Measurements from ENCODE around the gene FAM234A. TPM values are rescaled to one million over a fixed set of nuclear protein-coding genes. Genes with fewer than 3 reads are reported as not detected.

FAM234A gene, protein sequence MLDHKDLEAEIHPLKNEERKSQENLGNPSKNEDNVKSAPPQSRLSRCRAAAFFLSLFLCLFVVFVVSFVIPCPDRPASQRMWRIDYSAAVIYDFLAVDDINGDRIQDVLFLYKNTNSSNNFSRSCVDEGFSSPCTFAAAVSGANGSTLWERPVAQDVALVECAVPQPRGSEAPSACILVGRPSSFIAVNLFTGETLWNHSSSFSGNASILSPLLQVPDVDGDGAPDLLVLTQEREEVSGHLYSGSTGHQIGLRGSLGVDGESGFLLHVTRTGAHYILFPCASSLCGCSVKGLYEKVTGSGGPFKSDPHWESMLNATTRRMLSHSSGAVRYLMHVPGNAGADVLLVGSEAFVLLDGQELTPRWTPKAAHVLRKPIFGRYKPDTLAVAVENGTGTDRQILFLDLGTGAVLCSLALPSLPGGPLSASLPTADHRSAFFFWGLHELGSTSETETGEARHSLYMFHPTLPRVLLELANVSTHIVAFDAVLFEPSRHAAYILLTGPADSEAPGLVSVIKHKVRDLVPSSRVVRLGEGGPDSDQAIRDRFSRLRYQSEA
- 6.5 and 10.2 TPM in 2 replicates for polyA plus RNA-seq

DNA sequence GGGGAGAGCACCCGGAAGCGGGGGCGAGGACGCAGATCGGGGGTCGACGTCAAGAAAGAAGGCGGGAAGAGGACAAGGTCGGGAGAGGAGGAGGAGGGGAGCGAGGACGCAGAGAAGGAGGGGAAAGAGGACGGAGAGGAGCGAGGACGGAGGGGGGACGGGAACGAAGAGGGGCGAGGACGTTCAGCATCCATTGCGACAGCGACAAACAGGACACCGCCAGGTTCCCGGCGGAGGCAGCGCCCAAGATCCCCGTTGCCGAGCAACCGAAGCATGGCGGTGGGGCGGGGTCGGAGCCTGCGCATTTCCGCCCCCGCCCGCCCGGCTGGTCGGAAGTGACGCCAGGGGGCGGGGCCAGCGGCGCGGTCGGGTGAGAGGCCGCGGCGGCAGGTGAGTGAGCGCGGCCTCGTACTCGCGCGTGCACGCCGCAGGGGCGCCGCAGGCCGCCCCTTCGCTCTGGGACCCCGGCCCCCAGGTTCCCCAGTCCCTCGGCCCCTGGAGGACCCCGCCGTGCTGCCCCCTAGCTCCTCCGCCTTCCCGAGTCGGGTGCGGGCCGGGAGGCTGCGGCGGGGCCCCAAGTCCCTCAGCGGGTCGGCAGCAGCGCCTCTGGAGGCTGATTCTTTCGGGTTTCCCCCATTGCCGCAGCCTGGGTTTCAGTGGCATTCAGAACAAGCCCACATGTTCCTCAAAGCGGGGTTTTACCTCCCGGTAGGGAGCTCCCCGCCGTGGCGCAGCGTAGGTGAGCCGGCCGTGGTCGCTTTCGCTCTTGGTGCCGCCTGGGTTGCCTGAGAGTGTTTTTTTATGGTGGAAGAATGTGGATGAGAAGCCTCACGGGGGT is at the start of gene FAM234A:
TSS of gene FAM234A (plus strand) at position 354 of the 838 bp plus-strand sequence. CDS start 19,593 bp downstream, outside the sequence.

DNA sequence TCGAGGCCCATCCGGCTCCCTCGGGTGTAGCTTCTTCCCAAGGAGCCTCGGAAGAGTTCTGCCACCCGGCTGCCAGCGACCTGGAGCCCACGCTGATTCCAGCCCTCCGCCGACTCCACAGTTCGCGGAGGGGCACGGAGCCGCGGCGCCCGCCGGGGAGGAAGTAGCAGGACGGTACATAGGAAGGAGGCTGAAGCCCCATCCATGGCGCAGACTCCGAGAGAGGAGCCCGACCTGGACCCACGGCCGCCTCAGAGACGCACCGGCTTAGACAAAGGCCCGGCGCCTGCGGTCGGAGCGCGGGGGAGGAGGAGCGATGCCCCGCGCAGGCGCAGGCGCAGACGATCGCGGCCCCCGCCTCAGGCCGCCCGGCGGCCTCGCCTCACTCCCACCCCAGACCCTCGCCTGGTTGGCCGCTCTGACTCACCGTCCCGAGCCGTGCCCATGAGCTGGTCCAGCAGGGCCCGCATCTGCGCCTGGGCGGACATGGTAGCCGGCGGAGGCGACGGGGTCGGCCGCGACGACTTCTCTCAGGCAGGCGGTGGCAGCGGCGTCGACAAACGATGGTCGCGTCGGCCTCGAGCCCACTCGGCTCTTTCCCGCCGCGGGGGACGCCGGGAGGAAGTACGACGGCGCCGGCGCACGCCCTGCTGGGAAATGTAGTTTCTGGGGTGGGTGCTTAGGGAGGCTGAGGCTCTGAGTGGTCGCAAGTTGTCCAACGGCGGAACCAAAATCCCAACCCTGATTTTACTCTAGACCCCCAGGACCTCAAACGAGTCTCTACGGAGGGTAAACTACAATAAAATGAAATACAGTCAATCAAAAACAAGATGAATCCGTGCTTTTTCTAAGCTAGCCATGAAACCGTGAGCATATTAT is 5.5 kb upstream of the FAM234A start, which contains the start of gene LUC7L:
TSS of gene LUC7L (minus strand) at position 598 of the 879 bp plus-strand sequence. CDS start at position 488, 110 bp downstream.

DNA sequence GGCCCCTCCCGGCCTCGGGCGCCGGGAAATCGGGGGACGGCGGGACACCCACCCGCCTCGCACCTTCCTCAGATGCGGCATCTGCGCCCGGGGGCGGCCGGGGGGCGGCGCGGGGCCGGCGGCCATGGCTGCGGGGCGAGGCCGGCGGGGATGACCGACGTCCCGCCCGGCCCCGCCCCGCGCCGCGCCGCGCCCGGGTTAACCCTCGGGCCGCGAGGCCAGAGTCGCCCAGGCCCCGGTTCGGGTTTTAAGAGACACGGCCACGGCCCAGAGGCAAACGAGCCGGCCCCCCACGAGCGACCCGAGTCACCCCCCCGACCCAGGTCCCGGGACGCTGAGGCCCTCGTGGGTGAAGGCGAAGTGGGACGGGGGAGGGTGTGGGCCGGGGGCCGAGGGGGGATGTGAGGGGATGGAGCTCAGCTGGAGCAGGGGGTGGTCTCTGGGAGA is 41.2 kb downstream of the FAM234A start, which contains the start of gene RGS11:
TSS of gene RGS11 (minus strand) at position 159 of the 447 bp plus-strand sequence. CDS start at position 126, 33 bp downstream.

DNA sequence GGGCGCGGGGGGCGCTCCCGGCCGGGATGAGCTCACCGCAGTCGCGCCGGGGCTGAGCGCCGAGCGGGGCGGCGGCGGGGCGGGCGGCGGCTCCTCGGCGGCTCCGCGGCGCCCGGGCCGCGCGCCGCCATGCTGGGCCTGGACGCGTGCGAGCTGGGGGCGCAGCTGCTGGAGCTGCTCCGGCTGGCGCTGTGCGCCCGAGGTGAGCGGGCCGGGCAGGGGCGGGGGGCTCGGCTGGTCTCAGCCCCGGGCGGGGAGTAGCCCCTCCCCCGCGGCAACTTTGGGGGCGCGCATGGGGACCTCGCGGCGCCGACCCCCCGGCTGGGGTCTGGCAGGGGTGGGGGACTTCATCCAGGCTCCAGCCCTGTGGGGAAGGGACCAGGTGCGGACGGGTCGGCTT is 45.9 kb downstream of the FAM234A start, which contains the start of gene ARHGDIG:
TSS of gene ARHGDIG (plus strand) at position 40 of the 400 bp plus-strand sequence. CDS start at position 130, 90 bp downstream.

DNA sequence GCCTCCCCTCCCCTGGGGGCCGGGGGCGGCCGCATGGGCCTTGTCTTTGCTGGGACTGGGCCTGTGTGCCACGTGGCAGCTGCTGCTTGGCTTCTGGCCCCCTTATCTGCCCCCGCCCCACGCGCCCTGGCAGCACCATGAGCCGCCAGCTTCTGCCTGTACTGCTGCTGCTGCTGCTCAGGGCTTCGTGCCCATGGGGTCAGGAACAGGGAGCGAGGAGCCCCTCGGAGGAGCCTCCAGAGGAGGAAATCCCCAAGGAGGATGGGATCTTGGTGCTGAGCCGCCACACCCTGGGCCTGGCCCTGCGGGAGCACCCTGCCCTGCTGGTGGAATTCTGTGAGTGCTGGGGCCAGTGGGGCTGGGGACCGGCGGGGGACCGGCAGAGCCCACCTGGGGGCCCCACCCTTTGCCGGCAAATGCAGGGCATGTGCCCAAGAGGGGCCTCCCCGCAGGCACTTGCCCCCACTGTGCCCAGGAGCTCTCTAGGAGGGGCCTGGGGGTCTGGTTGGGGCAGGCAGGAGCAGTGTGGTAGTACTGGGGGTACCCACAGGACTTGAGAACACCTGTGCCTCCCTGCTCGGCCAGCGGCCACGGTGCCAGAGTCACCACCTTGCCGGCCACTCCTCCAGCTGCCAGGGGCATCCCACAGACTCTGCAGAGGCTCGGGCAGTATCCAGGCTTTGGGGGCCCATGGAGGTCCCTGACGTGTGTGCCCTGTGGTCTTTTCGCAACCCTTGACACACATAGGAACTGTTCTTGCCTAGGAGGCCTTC is 48.6 kb downstream of the FAM234A start, which contains the start of gene PDIA2:
TSS of gene PDIA2 (plus strand) at position 132 of the 773 bp plus-strand sequence. CDS start at position 138, 6 bp downstream.

Other genes starting within 250 kb of the FAM234A start
- gene POLR3K, start 181.2 kb upstream of the FAM234A start, polyA plus RNA-seq = 59.0 and 90.8 TPM in 2 replicates
- 61.9 and 74.7 TPM in 2 replicates for gene SNRNP25, start 181.0 kb upstream of the FAM234A start, polyA plus RNA-seq
- gene RHBDF1, start 162.2 kb upstream of the FAM234A start, polyA plus RNA-seq = 0.64 and 1.5 TPM in 2 replicates
- 2.1 and 5.7 TPM in 2 replicates for gene MPG, start 156.6 kb upstream of the FAM234A start, polyA plus RNA-seq
- 1.3 and 2.8 TPM in 2 replicates for gene NPRL3, start 96.1 kb upstream of the FAM234A start, polyA plus RNA-seq
- not detected in 2 replicates for gene HBZ, start 82.2 kb upstream of the FAM234A start, polyA plus RNA-seq
- 0.55 TPM in 1 of 2 replicates, not detected in the other for gene HBM, start 68.8 kb upstream of the FAM234A start, polyA plus RNA-seq
- 1.9 and 48.0 TPM in 2 replicates for gene HBA2, start 61.9 kb upstream of the FAM234A start, polyA plus RNA-seq
- 99.3 and 127 TPM in 2 replicates for gene HBA1, start 58.1 kb upstream of the FAM234A start, polyA plus RNA-seq
- gene HBQ1, start 54.4 kb upstream of the FAM234A start, polyA plus RNA-seq = 2.3 and 4.8 TPM in 2 replicates
- 17.1 and 24.7 TPM in 2 replicates for gene LUC7L, start 5.4 kb upstream of the FAM234A start, polyA plus RNA-seq
- 2.8 and 2.9 TPM in 2 replicates for gene RGS11, start 41.1 kb downstream of the FAM234A start, polyA plus RNA-seq
- 2.6 and 15.2 TPM in 2 replicates for gene ARHGDIG, start 45.8 kb downstream of the FAM234A start, polyA plus RNA-seq
- 4.0 TPM in 1 of 2 replicates, not detected in the other for gene PDIA2, start 48.3 kb downstream of the FAM234A start, polyA plus RNA-seq
- 0.25 and 0.26 TPM in 2 replicates for gene AXIN1, start 117.9 kb downstream of the FAM234A start, polyA plus RNA-seq
- 10.1 and 15.9 TPM in 2 replicates for gene MRPL28, start 135.7 kb downstream of the FAM234A start, polyA plus RNA-seq
- gene PGAP6, start 147.2 kb downstream of the FAM234A start, polyA plus RNA-seq = 0.07 and 0.27 TPM in 2 replicates
- gene NME4, start 162.4 kb downstream of the FAM234A start, polyA plus RNA-seq = 3.8 and 4.8 TPM in 2 replicates
- 3.3 and 5.9 TPM in 2 replicates for gene DECR2, start 167.1 kb downstream of the FAM234A start, polyA plus RNA-seq
- gene RAB11FIP3, start 190.8 kb downstream of the FAM234A start, polyA plus RNA-seq = 1.1 and 1.6 TPM in 2 replicates

Measured in Purkinje cell (primary cell).